K562 (cell line): ENCODE measurements around the gene CPED1. TPM values are rescaled to one million over a fixed set of nuclear protein-coding genes. Genes with fewer than 3 reads are reported as not detected.

Experiments used
- ATAC-seq: fragments of 200-7000 bp; cut with Tn5 transposase; 3 replicates; pipeline ENCODE4 v1.9.1; 2020; ENCODE audit warnings: moderate library complexity
- BruUV-seq: library from RNA; stranded (reverse); fragments of 400-500 nt; replicated peaks from 2 replicates; lab custom pipeline; 2021; lab: Mats Ljungman, UMichigan
- CTCF ChIA-PET: fragments of 300-600 bp; formaldehyde crosslinking; extraction: SDS; loops from one replicate; lab custom pipeline; 2021; ENCODE audit warnings: low intra/inter-chr PET ratio; lab: Yijun Ruan, JAX
- POLR2A ChIA-PET: fragments of 300-600, 350-650 bp; sonication (Branson Sonifier 250); formaldehyde crosslinking; extraction: SDS; loops from one replicate; lab custom pipeline; 2021; ENCODE audit warnings: antibody characterized with exemption, inconsistent platforms; lab: Yijun Ruan, JAX
- DNase-seq, 4 experiments: peaks; one replicate each; pipeline versions ENCODE4 v3.0.0 to v3.0.0-alpha.2; 2011 to 2018; ENCODE audit warnings: low spot score in 3 of 4, mixed read lengths in 3 of 4; ENCODE audit errors: extremely low read depth in 1 of 4
- FAIRE-seq: peaks from 2 replicates; lab custom pipeline; 2011; peaks lifted over from hg19 to GRCh38; lab: Jason Lieb, UNC
- H2AFZ ChIP-seq: 2 replicates; pipeline ENCODE4 v1.6.0; 2011; ENCODE audit warnings: low read depth, low read length, control low read depth, inconsistent platforms
- H3K27ac ChIP-seq: fragments of 200-600 bp; 3 replicates; pipeline ENCODE4 v1.8.0; 2011; ENCODE audit warnings: low read depth, mild to moderate bottlenecking, control low read depth, inconsistent platforms, low read length, moderate library complexity, mixed read lengths; ENCODE audit errors: extremely low read depth
- H3K27me3 ChIP-seq, 2 experiments: fragments of 300-600 bp in 1 of 2; 2 replicates in 1 of 2; 3 replicates in 1 of 2; pipeline versions ENCODE4 v1.6.0 to v1.8.0; 2011; ENCODE audit warnings: inconsistent platforms in 2 of 2, low read length in 2 of 2, mild to moderate bottlenecking in 1 of 2, mixed read lengths in 1 of 2, moderate library complexity in 1 of 2; ENCODE audit not compliant: control insufficient read depth in 2 of 2, insufficient read depth in 2 of 2
- H3K36me3 ChIP-seq: fragments of 300-600 bp; 3 replicates; pipeline ENCODE4 v1.8.0; 2011; ENCODE audit warnings: mild to moderate bottlenecking, low read length, inconsistent platforms; ENCODE audit not compliant: control insufficient read depth, insufficient read depth
- H3K4me1 ChIP-seq, 2 experiments: fragments of 200-600 bp in 1 of 2; replicated peaks in 1 of 2; 2 replicates in 1 of 2; 3 replicates in 1 of 2; pipeline versions ENCODE4 v1.5.1 to v1.8.0; 2011; ENCODE audit warnings: inconsistent platforms in 2 of 2, low read length in 2 of 2, mild to moderate bottlenecking in 1 of 2, mixed read lengths in 1 of 2, moderate library complexity in 1 of 2; ENCODE audit not compliant: control insufficient read depth in 2 of 2, insufficient read depth in 2 of 2
- H3K4me2 ChIP-seq: 2 replicates; pipeline ENCODE4 v1.6.1; 2011; ENCODE audit warnings: low read length, control low read depth, inconsistent platforms, mixed read lengths; ENCODE audit not compliant: insufficient read depth
- H3K4me3 ChIP-seq: fragments of 200-600 bp; sonication (generic), shearing (Covaris generic); 2 replicates; pipeline ENCODE4 v1.5.1; 2016; ENCODE audit warnings: control low read depth, inconsistent platforms
- H3K79me2 ChIP-seq: fragments of 200-600 bp; 3 replicates; pipeline ENCODE4 v1.8.0; 2011; ENCODE audit warnings: low read length, inconsistent platforms; ENCODE audit not compliant: control insufficient read depth, insufficient read depth
- H3K9ac ChIP-seq, 2 experiments: 2 replicates each; pipeline versions ENCODE4 v1.6.0 to v1.6.1; 2011; ENCODE audit warnings: low read depth in 2 of 2, low read length in 2 of 2, control low read depth in 1 of 2, inconsistent platforms in 1 of 2, mild to moderate bottlenecking in 1 of 2, mixed read lengths in 1 of 2; ENCODE audit not compliant: insufficient read depth in 1 of 2
- H3K9me1 ChIP-seq: one replicate; pipeline ENCODE4 v1.6.0; 2011; ENCODE audit warnings: inconsistent platforms, mild to moderate bottlenecking, low read length, moderate library complexity; ENCODE audit not compliant: control insufficient read depth, insufficient read depth
- H3K9me3 ChIP-seq: replicated peaks from 2 replicates; pipeline ENCODE4 v1.5.1; 2011; ENCODE audit warnings: low read depth, low read length, inconsistent platforms; ENCODE audit not compliant: control insufficient read depth, insufficient read depth
- H4K20me1 ChIP-seq: replicated peaks from 2 replicates; pipeline ENCODE4 v1.6.1; 2011; ENCODE audit warnings: low read length, inconsistent platforms, mixed read lengths; ENCODE audit not compliant: control insufficient read depth, insufficient read depth
- ZNF384 ChIP-seq: IDR thresholded peaks from 2 replicates; pipeline ENCODE4 v1.6.1; 2012; ENCODE audit warnings: low read depth, low read length, improper control_type of control experiment
- in situ Hi-C: fragments of 300-500 bp; cut with MboI; formaldehyde crosslinking; loops from 4 replicates; pipeline ENCODE4 v1.15.0; 2018; ENCODE audit warnings: inconsistent platforms, mixed read lengths
- intact Hi-C: fragments of 100-400 bp; cut with micrococcal nuclease; formaldehyde crosslinking; loops from 2 replicates; pipeline ENCODE4 v1.14.2; 2022
- polyA plus RNA-seq, 8 experiments: library from polyadenylated mRNA; depleted of rRNA in 4 of 8; stranded (reverse) in 5 of 8; unstranded in 3 of 8; fragments of >200 nt; fragmentation: Nextera tagmentation in 2 of 8; fragmentation: Illumina TruSeq in 1 of 8; extraction: Ambion mirVana in 2 of 8; extraction: Trizol in 1 of 8; gene quantifications; 2 replicates each; pipeline versions ENCODE4 v1.2.1 to v1.2.3, GENCODE V29; 2011 to 2014; ENCODE audit warnings: inconsistent platforms in 1 of 8, missing spikeins in 1 of 8
- total RNA-seq, 7 experiments: library from RNA; depleted of rRNA in 6 of 7; stranded (reverse); fragments of >200 nt in 6 of 7; fragmentation: Illumina TruSeq in 2 of 7; extraction: Trizol in 2 of 7; gene quantifications; 2 replicates each; pipeline versions ENCODE4 v1.2.1 to v1.2.3, GENCODE V29; 2011 to 2021; ENCODE audit warnings: low replicate concordance in 1 of 7
- TF ChIP-seq, protein P1 (sequence below), 2 experiments: fragments of 450-650 bp in 1 of 2; sonication (generic) in 1 of 2; formaldehyde crosslinking in 1 of 2; IDR thresholded peaks; 2 replicates each; pipeline versions ENCODE4 v1.7.1 to v1.9.0; 2016 to 2022; ENCODE audit warnings: inconsistent platforms in 1 of 2, mild to moderate bottlenecking in 1 of 2, missing genetic modification reagents in 1 of 2
- TF ChIP-seq, protein P2 (sequence below): conservative IDR thresholded peaks from 2 replicates; pipeline ENCODE4 v1.6.1; 2011; ENCODE audit warnings: low read depth, mild to moderate bottlenecking, low read length; ENCODE audit not compliant: control insufficient read depth

CPED1 gene
- total and polyA plus RNA-seq, 9 of the 15 experiments (the other 6 are each of a cell fraction or from before 2014, with no cell fraction given): 195 to 393 (median 290) TPM

DNA sequence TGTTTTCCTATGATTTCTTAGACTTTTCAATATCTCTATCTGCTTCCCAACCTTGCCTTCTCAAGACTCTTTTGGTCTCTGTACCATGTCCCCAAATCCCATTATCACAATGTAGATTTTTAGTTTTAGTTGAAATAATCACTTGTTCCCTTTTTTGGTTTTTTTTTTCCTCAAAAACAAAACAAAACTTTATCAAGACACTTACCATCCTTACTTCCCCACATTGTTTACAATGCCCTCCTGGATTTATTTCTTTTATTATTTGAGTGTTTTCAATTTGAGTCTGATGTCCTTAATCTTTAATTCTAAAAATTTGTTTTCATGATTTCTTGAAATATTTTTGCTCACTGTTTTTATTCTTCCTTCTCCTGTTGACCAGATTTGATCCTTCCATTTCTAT lies 112.6 kb downstream of the CPED1 start:
- ChIA-PET POLR2A (interaction anchor here (0.7 to 1.2 kb wide), 3 partner anchors 12 to 150 kb away, joined by 3 read pairs; partner anchors contain the start of genes CPED1 and ING3), CTCF (no interaction called here)
- Histone ChIP-seq H3K79me2 (peaks cover 78% of the 10 kb centered on the region), H3K27ac (no peak overlapping the region), H3K9me1 (no peaks in the 10 kb centered on the region), H3K36me3 (peaks cover 93% of the 10 kb centered on the region), H3K27me3 (no peaks in the 10 kb centered on the region), H3K9me3 (no peaks in the 10 kb centered on the region), H2AFZ (no peak overlapping the region), H3K4me2 (no peak overlapping the region), H3K4me3 (no peak overlapping the region), H3K9ac (no peak overlapping the region), H3K4me1 (peaks cover 0 to 8% of the 10 kb centered on the region in 2 experiments; a peak in 1 of 5 replicates), H4K20me1 (no peaks in the 10 kb centered on the region; the same call in 1 of the 2 replicates)
- TF ChIP-seq, protein P1, sequence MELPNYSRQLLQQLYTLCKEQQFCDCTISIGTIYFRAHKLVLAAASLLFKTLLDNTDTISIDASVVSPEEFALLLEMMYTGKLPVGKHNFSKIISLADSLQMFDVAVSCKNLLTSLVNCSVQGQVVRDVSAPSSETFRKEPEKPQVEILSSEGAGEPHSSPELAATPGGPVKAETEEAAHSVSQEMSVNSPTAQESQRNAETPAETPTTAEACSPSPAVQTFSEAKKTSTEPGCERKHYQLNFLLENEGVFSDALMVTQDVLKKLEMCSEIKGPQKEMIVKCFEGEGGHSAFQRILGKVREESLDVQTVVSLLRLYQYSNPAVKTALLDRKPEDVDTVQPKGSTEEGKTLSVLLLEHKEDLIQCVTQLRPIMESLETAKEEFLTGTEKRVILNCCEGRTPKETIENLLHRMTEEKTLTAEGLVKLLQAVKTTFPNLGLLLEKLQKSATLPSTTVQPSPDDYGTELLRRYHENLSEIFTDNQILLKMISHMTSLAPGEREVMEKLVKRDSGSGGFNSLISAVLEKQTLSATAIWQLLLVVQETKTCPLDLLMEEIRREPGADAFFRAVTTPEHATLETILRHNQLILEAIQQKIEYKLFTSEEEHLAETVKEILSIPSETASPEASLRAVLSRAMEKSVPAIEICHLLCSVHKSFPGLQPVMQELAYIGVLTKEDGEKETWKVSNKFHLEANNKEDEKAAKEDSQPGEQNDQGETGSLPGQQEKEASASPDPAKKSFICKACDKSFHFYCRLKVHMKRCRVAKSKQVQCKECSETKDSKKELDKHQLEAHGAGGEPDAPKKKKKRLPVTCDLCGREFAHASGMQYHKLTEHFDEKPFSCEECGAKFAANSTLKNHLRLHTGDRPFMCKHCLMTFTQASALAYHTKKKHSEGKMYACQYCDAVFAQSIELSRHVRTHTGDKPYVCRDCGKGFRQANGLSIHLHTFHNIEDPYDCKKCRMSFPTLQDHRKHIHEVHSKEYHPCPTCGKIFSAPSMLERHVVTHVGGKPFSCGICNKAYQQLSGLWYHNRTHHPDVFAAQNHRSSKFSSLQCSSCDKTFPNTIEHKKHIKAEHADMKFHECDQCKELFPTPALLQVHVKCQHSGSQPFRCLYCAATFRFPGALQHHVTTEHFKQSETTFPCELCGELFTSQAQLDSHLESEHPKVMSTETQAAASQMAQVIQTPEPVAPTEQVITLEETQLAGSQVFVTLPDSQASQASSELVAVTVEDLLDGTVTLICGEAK (IDR thresholded peaks at IDR 0.05): peak; percentile 96
- TF ChIP-seq, protein P1 (CRISPR knock-in tag; IDR thresholded peaks at IDR 0.05): peak; percentile 90
- peak; percentile 89 for TF ChIP-seq ZNF384
- TF ChIP-seq, protein P2, sequence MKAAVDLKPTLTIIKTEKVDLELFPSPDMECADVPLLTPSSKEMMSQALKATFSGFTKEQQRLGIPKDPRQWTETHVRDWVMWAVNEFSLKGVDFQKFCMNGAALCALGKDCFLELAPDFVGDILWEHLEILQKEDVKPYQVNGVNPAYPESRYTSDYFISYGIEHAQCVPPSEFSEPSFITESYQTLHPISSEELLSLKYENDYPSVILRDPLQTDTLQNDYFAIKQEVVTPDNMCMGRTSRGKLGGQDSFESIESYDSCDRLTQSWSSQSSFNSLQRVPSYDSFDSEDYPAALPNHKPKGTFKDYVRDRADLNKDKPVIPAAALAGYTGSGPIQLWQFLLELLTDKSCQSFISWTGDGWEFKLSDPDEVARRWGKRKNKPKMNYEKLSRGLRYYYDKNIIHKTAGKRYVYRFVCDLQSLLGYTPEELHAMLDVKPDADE: no peak
- in situ Hi-C loops: no loop called here
- intact Hi-C loops: no loop called here
- no peak for FAIRE-seq
- no peak for ATAC-seq
- no TSS peak for BruUV-seq
- DNase-seq: no peak
